AG10803 (cell line): Measurements from ENCODE around the gene PIAS2.

Experiments
- DNase-seq: peaks from one replicate; pipeline ENCODE4 v3.0.0; 2010; ENCODE audit warnings: low read depth
- H3K4me3 ChIP-seq: 2 replicates; pipeline ENCODE4 v1.5.1; 2011; ENCODE audit warnings: mild to moderate bottlenecking, low read length, control low read depth
- CTCF ChIP-seq: conservative IDR thresholded peaks from 2 replicates; pipeline ENCODE4 v1.5.1; 2011; ENCODE audit warnings: mild to moderate bottlenecking, low read length, control low read depth, inconsistent platforms

Gene PIAS2

GRCh38 chr18:46772357-46772756 is 144.9 kb downstream of the PIAS2 start:
- no peak for TF ChIP-seq CTCF
- DNase-seq, result no peak
- H3K4me3 ChIP-seq, result no peak overlapping the region

- no peak for TF ChIP-seq CTCF
- H3K4me3 ChIP-seq, result no peak overlapping the region
- no peak for DNase-seq
These were observed 146.2 kb downstream of the PIAS2 start for GRCh38 chr18:46771141-46771540.

- TF ChIP-seq CTCF, result no peak
- no peak for DNase-seq
- H3K4me3 ChIP-seq, result no peak overlapping the region
These were observed 146.6 kb downstream of the PIAS2 start for GRCh38 chr18:46770708-46771107.

GRCh38 chr18:46768166-46768921 is 149.0 kb downstream of the PIAS2 start:
- TF ChIP-seq CTCF, result no peak
- no peak for DNase-seq
- H3K4me3 ChIP-seq, result no peak overlapping the region

GRCh38 chr18:46767217-46767616 is 150.1 kb downstream of the PIAS2 start:
- no peak overlapping the region for H3K4me3 ChIP-seq
- no peak for TF ChIP-seq CTCF
- DNase-seq, result no peak

- H3K4me3 ChIP-seq, result no peak overlapping the region
- no peak for TF ChIP-seq CTCF
- DNase-seq, result no peak
These were observed 152.7 kb downstream of the PIAS2 start for GRCh38 chr18:46764586-46764985.

- TF ChIP-seq CTCF, result no peak
- DNase-seq, result no peak
- H3K4me3 ChIP-seq, result no peak overlapping the region
These were observed 156.1 kb downstream of the PIAS2 start for GRCh38 chr18:46761059-46761769.
